GM10266 (cell line): ENCODE measurements around the gene CACNA2D3.

ENCODE experiments used
- DNase-seq: peaks from one replicate; pipeline ENCODE4 v3.0.0; 2012; ENCODE audit errors: extremely low spot score
- CTCF ChIP-seq: IDR thresholded peaks from 2 replicates; pipeline ENCODE4 v1.5.1; 2012; ENCODE audit warnings: mild to moderate bottlenecking, low read depth; ENCODE audit not compliant: control insufficient read depth, insufficient read depth; ENCODE audit errors: missing control alignments

The CACNA2D3 gene

GRCh38 chr3:54137311-54137710 lies 15.0 kb downstream of the CACNA2D3 start:
- DNase-seq: no peak
- TF ChIP-seq CTCF: no peak

- DNase-seq: no peak
These were observed 16.7 kb downstream of the CACNA2D3 start for GRCh38 chr3:54138937-54139547.

GRCh38 chr3:54139630-54140029 lies 17.3 kb downstream of the CACNA2D3 start:
- DNase-seq: no peak
- TF ChIP-seq CTCF: no peak

More at GRCh38 chr3:54138937-54139547, 16.7 kb downstream of the CACNA2D3 start:
- no peak for TF ChIP-seq CTCF

- DNase-seq: no peak
These were observed 21.9 kb downstream of the CACNA2D3 start for GRCh38 chr3:54144284-54144683.

GRCh38 chr3:54146506-54147239 lies 24.3 kb downstream of the CACNA2D3 start:
- peak; percentile 59 for TF ChIP-seq CTCF
- DNase-seq: peak; percentile 47

More at GRCh38 chr3:54144284-54144683, 21.9 kb downstream of the CACNA2D3 start:
- no peak for TF ChIP-seq CTCF

- DNase-seq: no peak
- no peak for TF ChIP-seq CTCF
These were observed 28.6 kb downstream of the CACNA2D3 start for GRCh38 chr3:54150864-54151467.

GRCh38 chr3:54153477-54153876 lies 31.1 kb downstream of the CACNA2D3 start:
- DNase-seq: no peak
- no peak for TF ChIP-seq CTCF
